SK-N-SH (cell line): ENCODE measurements around the gene TBX4. TPM values are rescaled to one million over a fixed set of nuclear protein-coding genes. Genes with fewer than 3 reads are reported as not detected.

Source experiments
- CTCF ChIA-PET: fragments of 300-600, 350-600 bp; formaldehyde crosslinking; extraction: SDS; loops from one replicate; lab custom pipeline; 2021; lab: Yijun Ruan, JAX
- POLR2A ChIA-PET: fragments of 350-600 bp; sonication (Branson Sonifier 250); formaldehyde crosslinking; extraction: SDS; loops from one replicate; lab custom pipeline; 2020; ENCODE audit warnings: antibody characterized with exemption, inconsistent platforms; lab: Yijun Ruan, JAX
- DNase-seq: peaks from one replicate; pipeline ENCODE4 v3.0.0; 2012
- H2AFZ ChIP-seq: fragments of 200-600 bp; sonication (generic); 2 replicates; pipeline ENCODE4 v1.8.1; 2016; ENCODE audit warnings: antibody characterized with exemption, mild to moderate bottlenecking, low read depth
- H3F3A ChIP-seq: fragments of 200-600 bp; sonication (generic); replicated peaks from 2 replicates; pipeline ENCODE3; 2016; ENCODE audit warnings: antibody characterized with exemption, mild to moderate bottlenecking; ENCODE audit not compliant: insufficient read depth
- H3K27ac ChIP-seq, 2 experiments: fragments of 200-500 bp in 1 of 2; fragments of 200-600 bp in 1 of 2; sonication (Bioruptor generic) in 1 of 2; sonication (generic), shearing (Covaris generic) in 1 of 2; 2 replicates each; pipeline versions ENCODE4 v1.5.1 to v1.6.1; 2014 to 2016; ENCODE audit warnings: low read depth in 2 of 2, inconsistent platforms in 1 of 2, low read length in 1 of 2, mild to moderate bottlenecking in 1 of 2, mixed read lengths in 1 of 2
- H3K27me3 ChIP-seq: fragments of 200-600 bp; sonication (generic), shearing (Covaris generic); 2 replicates; pipeline ENCODE4 v1.6.1; 2016; ENCODE audit warnings: mixed run types; ENCODE audit not compliant: insufficient read depth
- H3K36me3 ChIP-seq, 2 experiments: fragments of 200-500 bp in 1 of 2; fragments of 200-600 bp in 1 of 2; sonication (Bioruptor generic) in 1 of 2; sonication (generic) in 1 of 2; replicated peaks in 1 of 2; 2 replicates each; pipeline versions ENCODE3 to v1.5.1; 2014 to 2016; ENCODE audit warnings: low read length in 1 of 2, mild to moderate bottlenecking in 1 of 2; ENCODE audit not compliant: insufficient read depth in 2 of 2, control insufficient read depth in 1 of 2
- H3K4me1 ChIP-seq, 2 experiments: fragments of 200-500 bp in 1 of 2; fragments of 200-600 bp in 1 of 2; sonication (Bioruptor generic) in 1 of 2; sonication (generic), shearing (Covaris generic) in 1 of 2; 2 replicates each; pipeline versions ENCODE4 v1.5.1 to v1.6.1; 2014 to 2016; ENCODE audit warnings: low read depth in 1 of 2, low read length in 1 of 2, mixed run types in 1 of 2; ENCODE audit not compliant: insufficient read depth in 2 of 2, control insufficient read depth in 1 of 2
- H3K4me2 ChIP-seq: fragments of 200-600 bp; sonication (generic), shearing (Covaris generic); 2 replicates; pipeline ENCODE4 v1.6.1; 2017; ENCODE audit warnings: mixed run types
- H3K4me3 ChIP-seq, 2 experiments: fragments of 200-500 bp in 1 of 2; fragments of 200-600 bp in 1 of 2; sonication (Bioruptor generic) in 1 of 2; sonication (generic), shearing (Covaris generic) in 1 of 2; 2 replicates each; pipeline versions ENCODE4 v1.5.1 to v1.8.1; 2014 to 2016; ENCODE audit warnings: low read depth in 2 of 2, inconsistent platforms in 1 of 2, low read length in 1 of 2, mild to moderate bottlenecking in 1 of 2, mixed read lengths in 1 of 2, moderate library complexity in 1 of 2
- H3K79me2 ChIP-seq: fragments of 200-600 bp; sonication (generic); 2 replicates; pipeline ENCODE4 v1.8.1; 2017; ENCODE audit warnings: mild to moderate bottlenecking; ENCODE audit not compliant: insufficient read depth
- H3K9ac ChIP-seq: fragments of 200-600 bp; sonication (generic); 2 replicates; pipeline ENCODE4 v1.6.1; 2017; ENCODE audit warnings: mixed run types
- H3K9me2 ChIP-seq: fragments of 200-600 bp; sonication (generic); 2 replicates; pipeline ENCODE4 v1.6.1; 2017; ENCODE audit warnings: mixed run types
- H3K9me3 ChIP-seq: fragments of 200-600 bp; sonication (generic); 2 replicates; pipeline ENCODE4 v1.6.1; 2017; ENCODE audit warnings: mixed run types, mild to moderate bottlenecking, moderate library complexity
- H4K20me1 ChIP-seq: fragments of 200-600 bp; sonication (generic); 2 replicates; pipeline ENCODE4 v1.6.1; 2017; ENCODE audit warnings: mild to moderate bottlenecking, mixed run types; ENCODE audit not compliant: insufficient read depth
- CHD2 ChIP-seq: fragments of 150-350 bp; IDR thresholded peaks from 2 replicates; pipeline ENCODE4 v1.6.1; 2018; ENCODE audit warnings: low read length; ENCODE audit not compliant: partially characterized antibody
- CTCF ChIP-seq: fragments of 200-600 bp; sonication (generic); IDR thresholded peaks from 2 replicates; pipeline ENCODE4 v1.6.1; 2017; ENCODE audit warnings: antibody characterized with exemption, mild to moderate bottlenecking, moderate library complexity
- ELF1 ChIP-seq: IDR thresholded peaks from 2 replicates; pipeline ENCODE4 v1.4.0; 2012
- EP300 ChIP-seq, 2 experiments: IDR thresholded peaks; 2 replicates each; pipeline versions ENCODE4 v1.4.0 to v1.6.1; 2012; ENCODE audit warnings: borderline replicate concordance in 1 of 2, low read depth in 1 of 2, low read length in 1 of 2
- EZH2phosphoT487 ChIP-seq: fragments of 200-600 bp; sonication (generic); IDR thresholded peaks from 2 replicates; pipeline ENCODE4 v1.6.1; 2017; ENCODE audit warnings: low read depth, mixed run types, mild to moderate bottlenecking, antibody characterized with exemption, moderate library complexity, borderline replicate concordance
- FOXJ3 ChIP-seq: sonication (generic); formaldehyde crosslinking; IDR thresholded peaks from 2 replicates; pipeline ENCODE4 v1.5.1; 2020; ENCODE audit warnings: mild to moderate bottlenecking, missing genetic modification reagents
- IRF3 ChIP-seq: fragments of 150-350 bp; IDR thresholded peaks from 2 replicates; pipeline ENCODE4 v1.6.1; 2016; ENCODE audit warnings: mild to moderate bottlenecking, low read depth, low read length
- MXI1 ChIP-seq: IDR thresholded peaks from 2 replicates; pipeline ENCODE4 v1.6.1; 2012; ENCODE audit warnings: mild to moderate bottlenecking, low read depth, low read length, improper control_type of control experiment
- NRF1 ChIP-seq: IDR thresholded peaks from 2 replicates; pipeline ENCODE4 v1.6.1; 2012; ENCODE audit warnings: low read depth, mild to moderate bottlenecking, low read length
- PBX3 ChIP-seq: IDR thresholded peaks from 2 replicates; pipeline ENCODE4; 2012
- POLR2AphosphoS5 ChIP-seq: IDR thresholded peaks from 2 replicates; pipeline ENCODE4 v1.6.1; 2012; ENCODE audit warnings: low read depth, low read length
- RAD21 ChIP-seq: IDR thresholded peaks from 2 replicates; pipeline ENCODE4 v1.6.1; 2012; ENCODE audit warnings: mild to moderate bottlenecking, low read length
- RCOR1 ChIP-seq: fragments of 150-350 bp; IDR thresholded peaks from 2 replicates; pipeline ENCODE4 v1.6.1; 2017; ENCODE audit warnings: antibody characterized with exemption, low read length
- SIN3A ChIP-seq: IDR thresholded peaks from 2 replicates; pipeline ENCODE4 v1.6.1; 2012; ENCODE audit warnings: low read depth, mild to moderate bottlenecking, low read length, moderate library complexity, borderline replicate concordance
- SMC3 ChIP-seq: IDR thresholded peaks from 2 replicates; pipeline ENCODE4 v1.6.1; 2012; ENCODE audit warnings: low read depth, low read length, improper control_type of control experiment
- TCF12 ChIP-seq: IDR thresholded peaks from 2 replicates; pipeline ENCODE4 v1.4.0; 2012
- USF1 ChIP-seq: IDR thresholded peaks from 2 replicates; pipeline ENCODE4 v1.4.0; 2012; ENCODE audit warnings: low read depth, borderline replicate concordance
- WGBS: methylation state at CpG from one replicate; pipeline ENCODE4 v1.1.6; 2017; ENCODE audit warnings: low lambda C conversion rate; 5-methylcytosine and 5-hydroxymethylcytosine counted together
- polyA plus RNA-seq, 3 experiments: library from polyadenylated mRNA; depleted of rRNA; stranded (reverse); fragments of >200 nt; gene quantifications; 2 replicates each; pipeline ENCODE4 v1.2.3, GENCODE V29; 2012
- TF ChIP-seq, protein P1 (sequence below): IDR thresholded peaks from 2 replicates; pipeline ENCODE4 v1.6.1; 2012; ENCODE audit warnings: mild to moderate bottlenecking, low read depth, low read length, moderate library complexity
- TF ChIP-seq, protein P2 (sequence below): fragments of 150-350 bp; IDR thresholded peaks from 2 replicates; pipeline ENCODE4 v1.6.1; 2017; ENCODE audit warnings: antibody characterized with exemption, low read length, low read depth, borderline replicate concordance
- TF ChIP-seq, protein P3 (sequence below): IDR thresholded peaks from 2 replicates; pipeline ENCODE4 v1.4.0; 2012; ENCODE audit warnings: low read depth

Gene TBX4
- polyA plus RNA-seq, 1 of the 3 experiments (the other 2 are of a cell fraction) = 0.02 TPM

- peaks cover 5 to 49% of the 10 kb centered on the region in 2 experiments; a peak in 2 of 4 replicates for H3K4me1 ChIP-seq
- no peak overlapping the region for H3K9ac ChIP-seq
- peak; percentile 99 for DNase-seq
- no peak overlapping the region; a peak in 1 of 4 replicates for H3K4me3 ChIP-seq
- no peaks in the 10 kb centered on the region for H3K9me3 ChIP-seq
- CTCF ChIA-PET = interaction anchor here (0.6 to 16.4 kb wide), 53 partner anchors 9 to 696 kb away, joined by 3 to 318 read pairs (median 4); no protein-coding TSS in a partner anchor
- peak overlapping the region in 1 of 2 experiments; percentile 72; a peak in 1 of 4 replicates for H3K27ac ChIP-seq
- H3K79me2 ChIP-seq = peaks cover 9% of the 10 kb centered on the region
- peak overlapping the region; percentile 49 for H3K4me2 ChIP-seq
- no peaks in the 10 kb centered on the region for H3K27me3 ChIP-seq
- 23% methylated on average over 31 of the region's 43 CpGs for WGBS
- TF ChIP-seq EP300 (IDR thresholded peaks at IDR 0.05; ENCODE audit: borderline replicate concordance in 1 of 2, low read depth in 1 of 2, low read length in 1 of 2) = 0 out of 4 replicates have a peak, but pooled peaks of 1 of the 2 experiments have one; percentile 28
- 0 out of 2 replicates have a peak, but pooled peaks have one; percentile 19 for TF ChIP-seq PBX3
- TF ChIP-seq, protein P1, sequence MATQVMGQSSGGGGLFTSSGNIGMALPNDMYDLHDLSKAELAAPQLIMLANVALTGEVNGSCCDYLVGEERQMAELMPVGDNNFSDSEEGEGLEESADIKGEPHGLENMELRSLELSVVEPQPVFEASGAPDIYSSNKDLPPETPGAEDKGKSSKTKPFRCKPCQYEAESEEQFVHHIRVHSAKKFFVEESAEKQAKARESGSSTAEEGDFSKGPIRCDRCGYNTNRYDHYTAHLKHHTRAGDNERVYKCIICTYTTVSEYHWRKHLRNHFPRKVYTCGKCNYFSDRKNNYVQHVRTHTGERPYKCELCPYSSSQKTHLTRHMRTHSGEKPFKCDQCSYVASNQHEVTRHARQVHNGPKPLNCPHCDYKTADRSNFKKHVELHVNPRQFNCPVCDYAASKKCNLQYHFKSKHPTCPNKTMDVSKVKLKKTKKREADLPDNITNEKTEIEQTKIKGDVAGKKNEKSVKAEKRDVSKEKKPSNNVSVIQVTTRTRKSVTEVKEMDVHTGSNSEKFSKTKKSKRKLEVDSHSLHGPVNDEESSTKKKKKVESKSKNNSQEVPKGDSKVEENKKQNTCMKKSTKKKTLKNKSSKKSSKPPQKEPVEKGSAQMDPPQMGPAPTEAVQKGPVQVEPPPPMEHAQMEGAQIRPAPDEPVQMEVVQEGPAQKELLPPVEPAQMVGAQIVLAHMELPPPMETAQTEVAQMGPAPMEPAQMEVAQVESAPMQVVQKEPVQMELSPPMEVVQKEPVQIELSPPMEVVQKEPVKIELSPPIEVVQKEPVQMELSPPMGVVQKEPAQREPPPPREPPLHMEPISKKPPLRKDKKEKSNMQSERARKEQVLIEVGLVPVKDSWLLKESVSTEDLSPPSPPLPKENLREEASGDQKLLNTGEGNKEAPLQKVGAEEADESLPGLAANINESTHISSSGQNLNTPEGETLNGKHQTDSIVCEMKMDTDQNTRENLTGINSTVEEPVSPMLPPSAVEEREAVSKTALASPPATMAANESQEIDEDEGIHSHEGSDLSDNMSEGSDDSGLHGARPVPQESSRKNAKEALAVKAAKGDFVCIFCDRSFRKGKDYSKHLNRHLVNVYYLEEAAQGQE = no peak
- TF ChIP-seq CTCF = peak; percentile 99
- TF ChIP-seq RAD21 = peak; percentile 99
- no peak; the same call in 1 of the 2 replicates for TF ChIP-seq POLR2AphosphoS5
- TF ChIP-seq ELF1 = no peak
- TF ChIP-seq IRF3 = no peak
- peak; percentile 85; the same call in 1 of the 2 replicates for TF ChIP-seq SIN3A
- TF ChIP-seq EZH2phosphoT487 = no peak
- TF ChIP-seq RCOR1 = peak; percentile 67; the same call in 1 of the 2 replicates
- peak; percentile 88 for TF ChIP-seq NRF1
- no peak for TF ChIP-seq USF1
- peak; percentile 8; the same call in 1 of the 2 replicates for TF ChIP-seq TCF12
- peak; percentile 64 for TF ChIP-seq MXI1
- peak; percentile 62 for TF ChIP-seq CHD2
- peak; percentile 74 for TF ChIP-seq FOXJ3 (CRISPR knock-in tag)
- TF ChIP-seq, protein P2, sequence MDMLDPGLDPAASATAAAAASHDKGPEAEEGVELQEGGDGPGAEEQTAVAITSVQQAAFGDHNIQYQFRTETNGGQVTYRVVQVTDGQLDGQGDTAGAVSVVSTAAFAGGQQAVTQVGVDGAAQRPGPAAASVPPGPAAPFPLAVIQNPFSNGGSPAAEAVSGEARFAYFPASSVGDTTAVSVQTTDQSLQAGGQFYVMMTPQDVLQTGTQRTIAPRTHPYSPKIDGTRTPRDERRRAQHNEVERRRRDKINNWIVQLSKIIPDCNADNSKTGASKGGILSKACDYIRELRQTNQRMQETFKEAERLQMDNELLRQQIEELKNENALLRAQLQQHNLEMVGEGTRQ = 0 out of 2 replicates have a peak, but pooled peaks have one; percentile 17
- peak; percentile 99 for TF ChIP-seq SMC3
- TF ChIP-seq, protein P3, sequence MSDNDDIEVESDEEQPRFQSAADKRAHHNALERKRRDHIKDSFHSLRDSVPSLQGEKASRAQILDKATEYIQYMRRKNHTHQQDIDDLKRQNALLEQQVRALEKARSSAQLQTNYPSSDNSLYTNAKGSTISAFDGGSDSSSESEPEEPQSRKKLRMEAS = peak; percentile 16; the same call in 1 of the 2 replicates
- H4K20me1 ChIP-seq = no peaks in the 10 kb centered on the region
- peak overlapping the region; percentile 56; the same call in 1 of the 2 replicates for H2AFZ ChIP-seq
- H3K9me2 ChIP-seq = no peaks in the 10 kb centered on the region
- no peaks in the 10 kb centered on the region for H3K36me3 ChIP-seq
- H3F3A ChIP-seq = peaks cover 5% of the 10 kb centered on the region
- POLR2A ChIA-PET = no interaction called here
Observed at GRCh38 chr17:61416540-61417363, 35.5 kb upstream of the TBX4 start.
